ENCODE results near the gene IL6ST.
"Not testable (repeated sequence)": the region's sequence is repeated elsewhere in the genome, so short reads cannot be mapped to it uniquely, and the experiment has no call there.

IL6ST gene

GRCh38 chr5:55983986-55984385 is 10.8 kb downstream of the IL6ST start:
- H3K4me3 ChIP-seq (ENCODE audit: low read depth, low read length) = no peak overlapping the region
- DNase-seq (ENCODE audit: low read depth) = no peak

- no peak for DNase-seq (ENCODE audit: low read depth)
- no peak overlapping the region for H3K4me3 ChIP-seq (ENCODE audit: low read depth, low read length)
Measured at GRCh38 chr5:55982957-55983381, 11.8 kb downstream of the IL6ST start.

GRCh38 chr5:55973296-55973695 is 21.5 kb downstream of the IL6ST start:
- DNase-seq (ENCODE audit: low read depth) = no peak
- no peak overlapping the region for H3K4me3 ChIP-seq (ENCODE audit: low read depth, low read length)

- no peak overlapping the region for H3K4me3 ChIP-seq (ENCODE audit: low read depth, low read length)
- DNase-seq (ENCODE audit: low read depth) = peak; percentile 1
Measured at GRCh38 chr5:55969956-55970355, 24.8 kb downstream of the IL6ST start.

- no peak overlapping the region for H3K4me3 ChIP-seq (ENCODE audit: low read depth, low read length)
- no peak for DNase-seq (ENCODE audit: low read depth)
Measured at GRCh38 chr5:55966284-55966683, 28.5 kb downstream of the IL6ST start.

- no peak overlapping the region for H3K4me3 ChIP-seq (ENCODE audit: low read depth, low read length)
- no peak for DNase-seq (ENCODE audit: low read depth)
Measured at GRCh38 chr5:55965525-55965924, 29.2 kb downstream of the IL6ST start.

- no peak for DNase-seq (ENCODE audit: low read depth)
Measured at GRCh38 chr5:55960779-55961178, 34.0 kb downstream of the IL6ST start.

GRCh38 chr5:55959208-55959607 is 35.6 kb downstream of the IL6ST start:
- DNase-seq (ENCODE audit: low read depth) = no peak

More at GRCh38 chr5:55960779-55961178, 34.0 kb downstream of the IL6ST start:
- H3K4me3 ChIP-seq (ENCODE audit: low read depth, low read length) = no peak overlapping the region

GRCh38 chr5:55941154-55941553 is 53.6 kb downstream of the IL6ST start:
- DNase-seq (ENCODE audit: low read depth); H3K4me3 ChIP-seq (ENCODE audit: low read depth, low read length): not testable (repeated sequence)

More at GRCh38 chr5:55959208-55959607, 35.6 kb downstream of the IL6ST start:
- H3K4me3 ChIP-seq (ENCODE audit: low read depth, low read length) = no peak overlapping the region

- not testable (repeated sequence) for H3K4me3 ChIP-seq (ENCODE audit: low read depth, low read length); DNase-seq (ENCODE audit: low read depth)
Measured at GRCh38 chr5:55937598-55937997, 57.2 kb downstream of the IL6ST start.

GRCh38 chr5:55936100-55936693 is 58.6 kb downstream of the IL6ST start:
- peak; percentile 52 for DNase-seq (ENCODE audit: low read depth)
- no peak overlapping the region for H3K4me3 ChIP-seq (ENCODE audit: low read depth, low read length)

GRCh38 chr5:55935371-55935770 is 59.4 kb downstream of the IL6ST start:
- DNase-seq (ENCODE audit: low read depth) = no peak

GRCh38 chr5:55934720-55935119 is 60.0 kb downstream of the IL6ST start:
- no peak overlapping the region for H3K4me3 ChIP-seq (ENCODE audit: low read depth, low read length)
- no peak for DNase-seq (ENCODE audit: low read depth)

More at GRCh38 chr5:55935371-55935770, 59.4 kb downstream of the IL6ST start:
- H3K4me3 ChIP-seq (ENCODE audit: low read depth, low read length) = no peak overlapping the region

GRCh38 chr5:55934115-55934613 is 60.6 kb downstream of the IL6ST start:
- no peak overlapping the region for H3K4me3 ChIP-seq (ENCODE audit: low read depth, low read length)
- no peak for DNase-seq (ENCODE audit: low read depth)

GRCh38 chr5:55933377-55934114 is 61.2 kb downstream of the IL6ST start:
- DNase-seq (ENCODE audit: low read depth) = no peak

GRCh38 chr5:55932700-55933099 is 62.1 kb downstream of the IL6ST start:
- no peak for DNase-seq (ENCODE audit: low read depth)
- no peak overlapping the region for H3K4me3 ChIP-seq (ENCODE audit: low read depth, low read length)

More at GRCh38 chr5:55933377-55934114, 61.2 kb downstream of the IL6ST start:
- no peak overlapping the region for H3K4me3 ChIP-seq (ENCODE audit: low read depth, low read length)

- no peak overlapping the region for H3K4me3 ChIP-seq (ENCODE audit: low read depth, low read length)
- DNase-seq (ENCODE audit: low read depth) = no peak
Measured at GRCh38 chr5:55929020-55929799, 65.6 kb downstream of the IL6ST start.

- no peak overlapping the region for H3K4me3 ChIP-seq (ENCODE audit: low read depth, low read length)
- DNase-seq (ENCODE audit: low read depth) = no peak
Measured at GRCh38 chr5:55927861-55928655, 66.7 kb downstream of the IL6ST start.

- DNase-seq (ENCODE audit: low read depth) = no peak
- H3K4me3 ChIP-seq (ENCODE audit: low read depth, low read length) = no peak overlapping the region
Measured at GRCh38 chr5:55926476-55926875, 68.3 kb downstream of the IL6ST start.
